OCI-LY7 (cell line): ENCODE data around the gene APIP.

Experiments
- EZH2phosphoT487 ChIP-seq: fragments of 200-600 bp; sonication (generic); IDR thresholded peaks from 2 replicates; pipeline ENCODE4 v1.6.1; 2018; ENCODE audit warnings: low read depth, borderline replicate concordance, mild to moderate bottlenecking, mixed run types, antibody characterized with exemption, low read length, moderate library complexity, mixed read lengths
- TF ChIP-seq, protein P1 (sequence below): fragments of 200-600 bp; sonication (generic); conservative IDR thresholded peaks from 2 replicates; pipeline ENCODE4 v1.5.1; 2014; ENCODE audit warnings: mild to moderate bottlenecking, antibody characterized with exemption, low read length, moderate library complexity, mixed read lengths

DNA sequence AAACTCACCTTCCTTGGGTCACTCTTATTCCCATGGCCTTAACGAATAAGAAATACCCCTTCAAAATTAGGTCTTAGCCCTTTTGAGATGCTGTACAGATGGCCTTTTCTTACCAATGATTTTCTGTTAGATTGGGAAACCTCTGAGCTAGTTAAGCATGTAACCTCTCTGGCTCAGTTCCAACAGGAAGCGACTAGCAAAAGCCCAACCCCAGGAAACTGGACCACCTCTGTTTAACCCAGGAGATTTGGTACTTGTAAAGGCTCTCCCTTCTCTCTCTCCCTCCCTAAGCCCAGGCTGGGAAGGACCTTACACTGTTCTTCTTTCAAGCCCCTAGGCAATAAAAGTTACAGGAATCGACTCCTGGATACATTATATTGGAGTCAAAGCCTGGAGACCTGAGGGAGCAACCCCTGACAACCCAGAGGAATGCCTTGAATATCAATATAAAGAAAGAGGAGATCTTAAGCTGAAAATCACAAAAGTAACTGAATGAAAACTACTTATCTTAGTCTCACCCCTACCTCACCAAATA is 11.7 kb downstream of the APIP start:
- TF ChIP-seq, protein P1, sequence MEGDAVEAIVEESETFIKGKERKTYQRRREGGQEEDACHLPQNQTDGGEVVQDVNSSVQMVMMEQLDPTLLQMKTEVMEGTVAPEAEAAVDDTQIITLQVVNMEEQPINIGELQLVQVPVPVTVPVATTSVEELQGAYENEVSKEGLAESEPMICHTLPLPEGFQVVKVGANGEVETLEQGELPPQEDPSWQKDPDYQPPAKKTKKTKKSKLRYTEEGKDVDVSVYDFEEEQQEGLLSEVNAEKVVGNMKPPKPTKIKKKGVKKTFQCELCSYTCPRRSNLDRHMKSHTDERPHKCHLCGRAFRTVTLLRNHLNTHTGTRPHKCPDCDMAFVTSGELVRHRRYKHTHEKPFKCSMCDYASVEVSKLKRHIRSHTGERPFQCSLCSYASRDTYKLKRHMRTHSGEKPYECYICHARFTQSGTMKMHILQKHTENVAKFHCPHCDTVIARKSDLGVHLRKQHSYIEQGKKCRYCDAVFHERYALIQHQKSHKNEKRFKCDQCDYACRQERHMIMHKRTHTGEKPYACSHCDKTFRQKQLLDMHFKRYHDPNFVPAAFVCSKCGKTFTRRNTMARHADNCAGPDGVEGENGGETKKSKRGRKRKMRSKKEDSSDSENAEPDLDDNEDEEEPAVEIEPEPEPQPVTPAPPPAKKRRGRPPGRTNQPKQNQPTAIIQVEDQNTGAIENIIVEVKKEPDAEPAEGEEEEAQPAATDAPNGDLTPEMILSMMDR, result no peak
- no peak for TF ChIP-seq EZH2phosphoT487
